ENCODE data around the gene IP6K2.

- TF ChIP-seq POLR2A (IDR thresholded peaks at IDR 0.05; ENCODE audit: low read length) (no peak), CTCF (IDR thresholded peaks at IDR 0.05) (no peak), RAD21 (conservative IDR thresholded peaks at IDR 0.05 in 1 of 2, IDR thresholded peaks at IDR 0.05 in 1 of 2) (no peak), HOXA7 (CRISPR knock-in tag; IDR thresholded peaks at IDR 0.05) (no peak), CEBPB (IDR thresholded peaks at IDR 0.05) (no peak), MAFK (IDR thresholded peaks at IDR 0.05; ENCODE audit: partially characterized antibody) (no peak), KDM1A (IDR thresholded peaks at IDR 0.05; ENCODE audit: low read depth) (no peak)
These were observed 1.7 kb downstream of the IP6K2 start for GRCh38 chr3:48715174-48715800.
